Stimulated activated CD8-positive, alpha-beta memory T cell treated with anti-CD3 and anti-CD28 coated beads, Interleukin-4, amount 100 ng/mL, for 48 hours (primary cell): Measurements from ENCODE around the gene ELMO1.
"Not testable (repeated sequence)": the region's sequence is repeated elsewhere in the genome, so short reads cannot be mapped to it uniquely, and the experiment has no call there.

Experiments used
- DNase-seq: peaks from one replicate; pipeline ENCODE4 v3.0.0-alpha.2; 2020

ELMO1 gene

GRCh38 chr7:36999626-37000485 lies 448.8 kb downstream of the ELMO1 start:
- no peak for DNase-seq

GRCh38 chr7:36995776-36996175 lies 452.9 kb downstream of the ELMO1 start:
- no peak for DNase-seq

- no peak for DNase-seq
Observed at GRCh38 chr7:36994456-36995112, 454.1 kb downstream of the ELMO1 start.

GRCh38 chr7:36986948-36987724 lies 461.5 kb downstream of the ELMO1 start:
- DNase-seq: peak; percentile 83

- no peak for DNase-seq
Observed at GRCh38 chr7:36986511-36986933, 462.1 kb downstream of the ELMO1 start.

GRCh38 chr7:36985866-36986400 lies 462.7 kb downstream of the ELMO1 start:
- DNase-seq: no peak

GRCh38 chr7:36985316-36985715 lies 463.3 kb downstream of the ELMO1 start:
- DNase-seq: no peak

- no peak for DNase-seq
Observed at GRCh38 chr7:36984710-36985312, 463.9 kb downstream of the ELMO1 start.

- DNase-seq: no peak
Observed at GRCh38 chr7:36984041-36984521, 464.6 kb downstream of the ELMO1 start.

- DNase-seq: no peak
Observed at GRCh38 chr7:36982766-36983165, 465.9 kb downstream of the ELMO1 start.

- no peak for DNase-seq
Observed at GRCh38 chr7:36979810-36980248, 468.8 kb downstream of the ELMO1 start.

- DNase-seq: no peak
Observed at GRCh38 chr7:36978461-36978860, 470.2 kb downstream of the ELMO1 start.

- DNase-seq: no peak
Observed at GRCh38 chr7:36977878-36978277, 470.8 kb downstream of the ELMO1 start.

- DNase-seq: not testable (repeated sequence)
Observed at GRCh38 chr7:36973534-36973933, 475.1 kb downstream of the ELMO1 start.

GRCh38 chr7:36972140-36972518 lies 476.5 kb downstream of the ELMO1 start:
- no peak for DNase-seq

- no peak for DNase-seq
Observed at GRCh38 chr7:36971515-36972139, 477.0 kb downstream of the ELMO1 start.

GRCh38 chr7:36970551-36971514 lies 477.8 kb downstream of the ELMO1 start:
- DNase-seq: no peak

GRCh38 chr7:36969376-36969775 lies 479.3 kb downstream of the ELMO1 start:
- DNase-seq: no peak

GRCh38 chr7:36967387-36967786 lies 481.3 kb downstream of the ELMO1 start:
- no peak for DNase-seq

GRCh38 chr7:36966636-36967035 lies 482.0 kb downstream of the ELMO1 start:
- no peak for DNase-seq

- DNase-seq: no peak
Observed at GRCh38 chr7:36966039-36966438, 482.6 kb downstream of the ELMO1 start.
